ENCODE measurements around the gene NDFIP1.

DNA sequence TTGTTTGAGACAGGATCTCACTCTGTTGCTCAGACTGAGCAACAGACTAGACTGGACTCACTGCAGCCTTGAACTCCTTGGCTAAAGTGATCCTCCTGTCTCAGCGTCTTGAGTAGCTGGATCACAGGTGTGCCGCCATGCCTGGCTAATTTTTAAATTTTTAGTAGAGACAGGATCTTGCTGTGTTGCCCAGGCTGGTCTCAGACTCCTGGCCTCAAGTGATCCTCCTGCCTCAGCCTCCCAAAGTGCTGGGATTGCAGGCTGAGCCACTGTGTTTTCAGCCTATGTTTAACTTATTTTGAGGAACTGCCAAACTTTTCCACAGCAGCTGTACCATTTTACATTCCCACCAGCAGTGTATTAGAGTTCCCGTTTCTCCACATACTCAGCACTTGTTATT lies 16.8 kb downstream of the NDFIP1 start:
- TF ChIP-seq EZH2 (IDR thresholded peaks at IDR 0.05; ENCODE audit: insufficient read depth, poor library complexity, severe bottlenecking) (no peak), EZH2phosphoT487 (IDR thresholded peaks at IDR 0.05; ENCODE audit: insufficient read depth, low read depth) (no peak)
